ENCODE data around the gene RELL1.

DNA sequence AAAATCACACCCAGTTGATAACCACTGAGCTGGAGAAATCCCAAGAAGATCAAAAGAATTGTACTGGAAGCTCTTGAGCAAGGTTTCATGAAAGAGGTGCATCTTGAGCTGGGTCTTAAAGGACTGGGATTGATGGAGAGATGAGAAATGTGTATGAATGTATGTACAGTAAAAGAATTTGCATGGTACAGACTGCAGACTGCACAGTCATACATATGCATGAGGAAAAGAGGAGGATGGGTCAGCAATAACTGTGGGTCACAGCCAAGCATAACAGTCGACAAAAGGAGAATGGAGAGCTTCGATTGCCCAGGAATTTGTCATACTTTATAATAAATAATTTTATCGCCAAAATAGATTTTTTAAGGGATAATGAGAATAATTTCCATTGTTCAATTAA lies 4.8 kb upstream of the RELL1 start:
- no peak for TF ChIP-seq POLR2A (IDR thresholded peaks at IDR 0.05; ENCODE audit: low read length)
- TF ChIP-seq GATA1 (IDR thresholded peaks at IDR 0.05; ENCODE audit: low read depth, low read length) = no peak

All from erythroblast (primary cell).